GM19240 (cell line): ENCODE data around the gene CETP.

Experiments used
- DNase-seq: peaks from one replicate; pipeline ENCODE4 v3.0.0; 2011; ENCODE audit warnings: low spot score; ENCODE audit not compliant: insufficient read length

CETP gene

DNA sequence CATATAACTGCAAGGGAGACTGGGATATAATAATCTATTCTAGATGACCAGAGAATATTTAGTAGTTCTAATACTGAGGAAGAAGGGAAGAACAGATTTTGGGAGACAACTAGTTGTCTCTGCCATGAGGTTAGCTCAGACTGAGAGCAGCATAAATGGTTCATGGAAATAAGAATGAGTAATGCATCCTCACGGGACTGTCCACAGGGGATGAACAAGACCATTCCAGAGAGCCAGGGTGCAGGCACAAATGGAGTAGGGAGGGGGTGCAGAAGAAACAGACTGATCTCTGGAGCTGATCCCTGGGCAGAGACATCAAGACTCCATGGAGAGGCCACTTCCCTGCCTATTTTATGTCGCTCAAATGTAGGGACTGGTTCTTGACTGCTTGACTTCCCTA, 58.0 kb downstream of the CETP start:
- no peak for DNase-seq

DNA sequence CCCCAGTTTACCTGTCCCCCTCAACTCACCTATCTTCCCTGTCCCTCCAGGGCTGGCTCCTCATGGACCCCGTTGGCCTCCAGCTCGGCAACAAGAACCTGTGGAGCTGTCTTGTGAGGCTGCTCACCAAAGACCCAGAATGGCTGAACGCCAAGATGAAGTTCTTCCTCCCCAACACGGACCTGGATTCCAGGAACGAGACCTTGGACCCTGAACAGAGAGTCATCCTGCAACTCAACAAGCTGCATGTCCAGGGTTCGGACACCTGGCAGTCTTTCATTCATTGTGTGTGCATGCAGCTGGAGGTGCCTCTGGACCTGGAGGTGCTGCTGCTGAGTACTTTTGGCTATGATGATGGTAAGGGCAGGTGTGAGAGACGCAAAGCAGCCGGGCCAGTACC, 58.9 kb downstream of the CETP start:
- DNase-seq: no peak

DNA sequence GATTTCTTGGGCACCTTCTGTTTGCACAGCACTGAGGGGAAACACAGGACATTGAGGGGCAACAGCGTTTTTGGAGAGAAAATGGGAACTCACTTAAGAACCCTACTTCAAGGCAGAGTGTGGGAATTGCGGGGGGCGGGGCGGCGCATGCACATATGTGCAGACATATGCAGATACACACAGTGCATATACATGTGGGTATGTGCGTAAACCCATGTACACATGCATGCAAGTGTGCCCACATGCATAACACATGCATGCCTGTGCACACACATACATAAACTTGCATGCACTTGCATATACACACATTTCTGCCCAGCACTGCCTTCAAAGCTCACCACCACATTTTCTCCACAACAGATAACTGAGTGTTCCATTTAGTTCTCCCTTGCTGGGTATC, 60.0 kb downstream of the CETP start:
- no peak for DNase-seq

DNA sequence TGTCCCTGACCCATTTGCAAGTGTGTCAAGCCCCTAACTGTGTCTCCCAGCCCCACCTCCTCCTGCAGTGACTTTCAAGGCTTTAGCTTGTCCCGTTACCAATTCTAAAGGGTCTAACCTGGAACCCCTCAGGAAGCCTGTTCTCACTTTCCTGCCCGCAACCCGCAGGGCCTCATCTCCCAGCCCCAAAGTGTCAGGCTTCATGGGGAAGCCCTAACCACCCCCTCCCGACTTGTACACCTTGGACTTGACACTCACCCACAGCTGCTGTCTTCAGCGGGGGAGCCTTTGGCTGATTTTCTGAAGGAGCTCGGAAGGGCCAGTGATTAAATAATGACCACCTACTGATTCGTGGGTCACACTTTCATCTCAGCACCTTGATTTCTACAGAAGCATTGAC, 60.7 kb downstream of the CETP start:
- DNase-seq: no peak

DNA sequence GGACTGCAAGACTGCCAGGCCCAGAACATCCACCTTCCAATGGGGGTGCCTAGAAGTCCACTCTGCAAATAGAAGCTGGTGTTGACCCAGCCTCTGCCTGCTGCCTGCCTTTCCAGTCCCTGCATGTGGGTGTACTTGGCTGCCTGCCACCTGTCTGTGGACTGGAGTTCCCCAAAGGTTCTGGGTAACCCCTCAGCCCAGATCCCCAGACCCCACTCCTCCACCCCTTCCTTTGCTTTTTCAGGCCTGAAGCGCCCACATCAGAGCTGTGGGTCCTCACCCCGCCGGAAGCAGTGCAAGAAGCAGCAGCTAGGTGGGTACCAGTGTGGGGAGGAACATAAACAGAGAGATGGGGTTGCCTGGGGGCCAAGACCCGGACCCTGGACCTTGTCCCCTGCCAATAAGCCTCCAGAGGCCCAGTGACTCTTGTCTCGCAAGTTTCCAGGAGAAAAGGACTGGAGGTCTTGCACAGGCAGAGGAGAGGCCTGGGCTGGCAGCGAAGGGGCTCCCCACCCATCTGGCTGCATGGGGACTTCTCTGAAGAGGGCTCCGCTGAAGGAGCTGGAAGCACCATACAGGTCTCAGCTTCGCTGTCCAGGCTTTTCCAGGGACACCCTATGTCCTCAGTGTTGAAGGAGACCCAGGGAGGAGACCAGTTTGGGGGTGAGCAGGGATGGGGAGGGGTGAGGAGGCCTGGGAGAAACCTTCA, 61.9 kb downstream of the CETP start:
- DNase-seq: no peak

DNA sequence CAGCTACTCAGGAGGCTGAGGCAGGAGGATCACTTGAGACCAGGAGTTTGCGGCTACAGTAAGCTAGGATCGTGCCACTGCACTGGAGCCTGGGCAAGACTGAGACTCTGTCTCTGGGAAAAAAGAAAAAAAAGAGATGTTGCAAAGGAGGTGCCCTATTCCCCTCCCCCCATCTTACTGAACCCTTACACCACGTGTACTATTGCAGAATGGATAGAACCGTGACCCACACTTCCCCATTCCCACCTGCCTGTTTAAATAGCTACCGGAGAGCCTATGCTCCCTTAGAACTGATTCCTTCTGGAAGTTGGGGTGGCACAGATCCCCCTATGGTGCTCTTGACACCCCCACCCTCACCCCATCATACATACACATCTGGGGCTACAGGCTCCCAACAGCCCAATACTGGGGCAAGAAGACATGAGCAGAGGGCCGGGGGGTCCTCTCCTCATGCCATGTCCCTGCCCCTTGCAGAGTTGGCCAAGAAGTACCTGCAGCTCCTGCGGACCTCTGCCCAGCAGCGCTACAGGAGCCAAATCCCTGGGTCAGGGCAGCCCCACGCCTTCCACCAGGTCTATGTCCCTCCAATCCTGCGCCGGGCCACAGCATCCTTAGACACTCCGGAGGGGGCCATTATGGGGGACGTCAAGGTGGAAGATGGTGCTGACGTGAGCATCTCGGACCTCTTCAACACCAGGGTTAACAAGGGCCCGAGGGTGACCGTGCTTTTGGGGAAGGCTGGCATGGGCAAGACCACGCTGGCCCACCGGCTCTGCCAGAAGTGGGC, 63.3 kb downstream of the CETP start:
- no peak for DNase-seq

DNA sequence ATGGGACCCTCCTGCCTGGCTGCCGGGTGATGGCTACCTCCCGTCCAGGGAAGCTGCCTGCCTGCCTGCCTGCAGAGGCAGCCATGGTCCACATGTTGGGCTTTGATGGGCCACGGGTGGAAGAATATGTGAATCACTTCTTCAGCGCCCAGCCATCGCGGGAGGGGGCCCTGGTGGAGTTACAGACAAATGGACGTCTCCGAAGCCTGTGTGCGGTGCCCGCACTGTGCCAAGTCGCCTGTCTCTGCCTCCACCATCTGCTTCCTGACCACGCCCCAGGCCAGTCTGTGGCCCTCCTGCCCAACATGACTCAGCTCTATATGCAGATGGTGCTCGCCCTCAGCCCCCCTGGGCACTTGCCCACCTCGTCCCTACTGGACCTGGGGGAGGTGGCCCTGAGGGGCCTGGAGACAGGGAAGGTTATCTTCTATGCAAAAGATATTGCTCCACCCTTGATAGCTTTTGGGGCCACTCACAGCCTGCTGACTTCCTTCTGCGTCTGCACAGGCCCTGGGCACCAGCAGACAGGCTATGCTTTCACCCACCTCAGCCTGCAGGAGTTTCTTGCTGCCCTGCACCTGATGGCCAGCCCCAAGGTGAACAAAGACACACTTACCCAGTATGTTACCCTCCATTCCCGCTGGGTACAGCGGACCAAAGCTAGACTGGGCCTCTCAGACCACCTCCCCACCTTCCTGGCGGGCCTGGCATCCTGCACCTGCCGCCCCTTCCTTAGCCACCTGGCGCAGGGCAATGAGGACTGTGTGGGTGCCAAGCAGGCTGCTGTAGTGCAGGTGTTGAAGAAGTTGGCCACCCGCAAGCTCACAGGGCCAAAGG, 64.4 kb downstream of the CETP start:
- DNase-seq: no peak

DNA sequence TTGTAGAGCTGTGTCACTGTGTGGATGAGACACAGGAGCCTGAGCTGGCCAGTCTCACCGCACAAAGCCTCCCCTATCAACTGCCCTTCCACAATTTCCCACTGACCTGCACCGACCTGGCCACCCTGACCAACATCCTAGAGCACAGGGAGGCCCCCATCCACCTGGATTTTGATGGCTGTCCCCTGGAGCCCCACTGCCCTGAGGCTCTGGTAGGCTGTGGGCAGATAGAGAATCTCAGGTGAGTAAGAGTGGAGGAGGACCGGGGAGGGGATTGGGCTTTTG, 65.0 kb downstream of the CETP start:
- DNase-seq: no peak

DNA sequence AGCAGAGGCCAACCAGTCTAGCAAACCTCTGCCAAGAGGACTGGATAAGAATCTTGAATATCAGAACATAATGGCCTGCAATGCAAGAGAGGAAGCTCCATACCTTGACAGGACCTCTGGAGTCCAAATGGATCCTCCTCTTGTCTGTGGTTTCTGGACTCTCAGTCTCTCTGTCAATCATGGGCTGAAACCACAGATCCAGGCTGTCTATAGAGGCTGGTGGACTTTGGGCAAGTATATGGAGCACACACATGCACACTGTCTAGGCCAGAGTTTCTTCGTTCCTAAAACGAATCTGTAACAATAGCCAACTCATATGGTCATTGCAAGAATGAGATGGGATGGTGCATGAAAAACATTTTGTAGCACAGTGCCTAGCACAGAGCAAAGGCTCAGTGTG, 65.3 kb downstream of the CETP start:
- DNase-seq: no peak

DNA sequence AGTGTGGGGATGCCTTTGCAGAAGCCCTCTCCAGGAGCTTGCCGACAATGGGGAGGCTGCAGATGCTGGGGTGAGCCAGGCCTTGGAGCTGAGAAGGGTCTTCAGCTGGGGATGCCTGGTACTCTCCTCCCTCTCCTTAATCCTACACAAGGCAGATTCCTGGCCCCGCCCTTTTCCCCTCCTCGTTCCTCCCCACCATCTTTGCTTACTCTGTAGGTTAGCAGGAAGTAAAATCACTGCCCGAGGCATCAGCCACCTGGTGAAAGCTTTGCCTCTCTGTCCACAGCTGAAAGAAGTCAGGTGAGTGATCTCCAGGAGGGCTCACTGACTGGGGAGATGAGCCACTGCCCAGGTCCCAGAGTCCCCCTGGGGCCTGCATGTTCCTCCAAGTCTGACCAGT, 66.3 kb downstream of the CETP start:
- DNase-seq: no peak

DNA sequence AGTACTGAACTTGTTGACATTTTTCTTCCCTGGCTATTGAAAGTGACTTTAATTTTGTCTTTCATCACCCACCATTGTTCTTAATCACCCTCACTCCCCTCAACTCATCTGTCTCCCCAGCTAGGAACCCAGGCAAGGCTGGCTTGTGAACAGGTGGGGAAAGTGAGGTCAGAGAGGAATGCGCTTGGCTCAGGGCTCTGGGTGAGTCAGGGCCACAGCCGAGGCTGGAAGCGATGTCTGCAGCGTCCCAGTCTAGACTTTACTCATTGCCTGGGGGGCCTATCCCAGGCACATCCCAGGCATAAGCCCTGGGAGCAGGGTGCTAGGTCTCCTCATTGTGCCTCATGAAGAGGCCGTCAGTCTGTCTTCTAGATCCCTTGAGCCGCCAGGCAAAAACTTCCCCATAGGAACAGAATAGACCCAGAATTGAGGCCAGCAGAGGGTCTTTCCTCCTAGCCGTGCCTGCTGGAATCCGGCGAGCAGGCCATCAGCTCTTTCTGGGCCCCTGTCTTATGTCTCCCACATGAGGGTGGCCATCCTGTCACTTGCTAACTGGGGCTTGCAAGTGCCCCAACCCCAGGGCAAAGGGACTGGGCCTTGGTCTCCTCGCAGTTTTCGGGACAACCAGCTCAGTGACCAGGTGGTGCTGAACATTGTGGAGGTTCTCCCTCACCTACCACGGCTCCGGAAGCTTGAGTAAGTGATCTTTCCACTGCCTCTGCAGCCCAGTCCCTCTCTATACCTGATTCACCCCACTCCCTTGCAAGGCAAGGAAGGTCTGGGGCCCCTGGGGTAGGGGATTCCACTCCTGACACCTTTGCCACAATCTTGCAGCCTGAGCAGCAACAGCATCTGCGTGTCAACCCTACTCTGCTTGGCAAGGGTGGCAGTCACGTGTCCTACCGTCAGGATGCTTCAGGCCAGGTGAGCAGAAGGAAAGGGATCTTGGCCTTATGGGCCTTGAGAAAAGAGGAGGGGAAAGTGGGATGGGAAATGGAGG, 67.7 kb downstream of the CETP start:
- no peak for DNase-seq

DNA sequence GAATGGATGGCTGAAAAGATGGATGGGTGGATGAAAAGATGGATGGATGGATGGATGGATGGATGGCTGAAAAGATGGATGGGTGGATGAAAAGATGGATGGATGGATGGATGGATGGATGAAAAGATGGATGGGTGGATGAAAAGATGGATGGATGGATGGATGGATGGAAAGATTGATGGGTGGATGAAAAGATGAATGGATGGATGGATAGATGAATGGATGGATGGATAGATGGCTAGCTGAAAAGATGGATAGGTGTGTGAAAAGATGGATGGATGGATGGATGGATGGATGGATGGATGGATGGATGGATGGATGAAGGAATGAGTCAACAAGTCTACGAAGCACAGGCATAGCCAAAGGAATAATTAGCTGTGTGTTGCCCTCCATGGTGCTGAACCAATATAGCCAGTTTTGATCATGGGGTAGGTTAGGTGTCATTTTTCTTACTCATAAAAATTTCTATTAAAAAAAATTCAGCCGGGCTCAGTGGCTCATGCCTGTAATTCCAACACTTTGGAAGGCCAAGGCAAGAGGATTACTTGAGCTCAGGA, 68.7 kb downstream of the CETP start:
- DNase-seq: no peak

DNA sequence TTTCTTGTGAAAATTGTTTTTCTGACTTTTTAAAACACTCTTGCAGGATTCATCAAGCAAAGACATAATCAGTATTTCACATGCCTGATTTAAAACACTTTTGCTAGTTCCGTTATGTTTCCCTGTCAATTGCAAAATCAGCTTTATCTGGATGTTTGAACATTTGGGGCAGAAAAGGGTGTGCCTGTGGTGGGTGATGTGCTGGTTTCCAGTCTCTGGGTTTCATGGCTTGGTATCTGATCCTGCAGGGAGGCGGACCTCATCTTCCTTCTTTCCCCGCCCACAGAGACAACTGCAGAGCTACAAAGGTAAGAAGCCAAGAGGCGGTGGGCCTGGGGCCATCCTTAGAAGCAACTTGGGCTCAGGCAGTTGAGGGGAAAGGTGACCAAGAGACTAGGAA, 69.4 kb downstream of the CETP start:
- DNase-seq: no peak

DNA sequence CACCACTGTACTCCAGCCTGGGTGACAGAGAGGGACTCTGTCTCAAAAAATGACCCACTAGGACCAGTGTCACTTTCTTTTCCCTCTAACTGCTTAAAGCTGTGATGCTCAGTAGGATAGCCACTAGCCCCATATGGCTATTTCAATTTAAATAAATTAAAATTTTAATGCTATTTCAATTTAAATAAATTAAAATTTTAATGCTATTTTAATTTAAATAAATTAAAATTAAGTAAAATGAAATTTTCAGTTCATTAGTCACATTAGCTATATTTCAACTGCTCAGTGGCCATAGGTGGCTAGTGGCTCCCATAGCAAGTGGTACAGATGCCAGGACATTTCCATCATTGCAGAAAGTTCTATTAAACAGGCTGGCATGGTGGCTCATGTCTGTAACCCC, 70.6 kb downstream of the CETP start:
- DNase-seq: no peak

DNA sequence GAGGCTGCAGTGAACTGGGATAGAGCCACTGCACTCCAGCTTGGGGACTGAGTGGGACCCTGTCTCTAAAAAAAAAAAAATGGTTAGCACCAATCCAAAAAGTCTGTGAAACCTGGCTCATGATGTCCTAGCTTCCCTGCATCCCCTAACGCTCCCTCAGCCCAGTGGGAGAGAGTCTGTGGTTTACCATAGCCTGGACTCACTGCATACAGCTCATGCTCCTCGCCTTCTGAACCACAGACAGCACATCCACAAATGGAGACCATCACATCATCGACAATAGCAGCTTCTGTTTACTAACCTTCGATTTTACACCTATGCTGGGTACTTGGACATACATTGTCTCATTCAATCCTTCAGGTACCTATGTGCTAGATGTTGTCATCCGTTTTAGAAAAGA, 71.2 kb downstream of the CETP start:
- no peak for DNase-seq
